ENCODE measurements around the gene CAPZB. TPM values are rescaled to one million over a fixed set of nuclear protein-coding genes. Genes with fewer than 3 reads are reported as not detected.
A peak's percentile ranks its signal among the peaks of the same experiment; 100 is the strongest.

The CAPZB gene
- total RNA-seq, 1 experiment from 2014 or later = 201 TPM

DNA sequence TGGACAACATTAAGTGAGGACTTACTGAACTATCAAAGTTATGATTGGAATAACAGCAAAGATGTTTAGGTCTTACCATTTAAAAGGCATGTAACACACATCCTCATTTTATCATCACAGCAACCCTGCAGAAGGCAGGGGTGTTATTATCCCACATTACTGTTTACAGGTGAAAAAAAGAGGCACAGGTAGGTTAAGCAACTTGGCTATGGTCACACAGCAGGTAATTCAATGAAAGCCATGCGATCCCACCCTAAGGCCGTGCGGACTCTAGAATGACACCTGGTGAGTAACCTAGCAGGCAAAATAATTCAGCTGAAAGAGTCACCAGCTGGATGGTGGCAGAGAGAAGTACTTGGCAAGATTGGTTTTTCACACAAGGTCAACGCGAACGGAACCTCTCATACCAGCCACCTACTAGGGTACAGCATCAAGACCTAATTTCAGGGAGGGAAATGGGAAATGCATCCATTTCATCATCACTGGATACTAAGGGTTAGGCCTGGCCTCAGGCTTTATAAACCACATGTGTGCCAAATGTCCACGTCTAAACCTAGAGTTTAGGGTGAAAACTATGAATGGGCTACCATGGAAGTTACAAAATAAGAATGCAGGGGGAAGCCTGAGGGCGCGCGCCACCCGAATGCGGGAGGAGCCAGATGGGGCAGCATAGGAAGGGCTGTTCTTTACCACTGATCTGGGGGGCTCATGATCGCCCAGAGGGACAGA is 88.0 kb downstream of the CAPZB start:
- no peak for DNase-seq
- no peak overlapping the region for H3K4me3 ChIP-seq (ENCODE audit: insufficient read depth, low read depth, low read length)
- H3K27me3 ChIP-seq (ENCODE audit: control insufficient read depth, insufficient read depth, low read length) = no peaks in the 10 kb centered on the region
- no peaks in the 10 kb centered on the region for H3K36me3 ChIP-seq (replicated peaks; ENCODE audit: control insufficient read depth, insufficient read depth, low read length)

- Histone ChIP-seq H3K4me3 (ENCODE audit: insufficient read depth, low read depth, low read length) (no peak overlapping the region), H3K27me3 (ENCODE audit: control insufficient read depth, insufficient read depth, low read length) (no peaks in the 10 kb centered on the region), H3K36me3 (replicated peaks; ENCODE audit: control insufficient read depth, insufficient read depth, low read length) (no peaks in the 10 kb centered on the region)
- no peak for DNase-seq
Measured at GRCh38 chr1:19396280-19396679, 89.1 kb downstream of the CAPZB start.

DNA sequence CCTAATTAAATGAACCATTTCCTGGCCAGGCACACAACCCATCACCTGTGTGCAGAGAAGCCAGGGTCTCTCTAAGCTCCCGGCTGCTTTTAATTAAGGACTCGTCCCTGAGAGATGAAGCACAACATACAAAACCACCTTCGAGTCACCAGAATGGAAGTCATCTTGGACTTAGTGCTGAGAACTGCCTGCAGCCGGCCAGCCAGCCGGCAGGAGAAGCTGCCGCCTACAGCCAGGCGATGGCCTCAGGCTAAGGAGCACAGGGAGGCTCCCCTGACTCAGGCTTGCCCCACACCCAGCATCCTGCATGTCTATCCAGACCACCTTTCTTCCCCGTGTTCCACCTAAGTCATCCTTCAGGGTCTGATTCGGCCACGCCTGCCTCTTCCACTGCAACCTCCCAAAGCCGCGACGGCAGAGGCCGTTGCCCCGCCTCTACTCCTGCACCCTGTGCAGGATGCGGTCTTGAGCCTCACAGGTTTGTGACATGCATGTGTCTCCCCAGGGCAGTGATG is 89.6 kb downstream of the CAPZB start:
- no peaks in the 10 kb centered on the region for H3K27me3 ChIP-seq (ENCODE audit: control insufficient read depth, insufficient read depth, low read length)
- no peaks in the 10 kb centered on the region for H3K36me3 ChIP-seq (replicated peaks; ENCODE audit: control insufficient read depth, insufficient read depth, low read length)
- peak; percentile 67 for DNase-seq
- H3K4me3 ChIP-seq (ENCODE audit: insufficient read depth, low read depth, low read length) = no peak overlapping the region

GRCh38 chr1:19393046-19393445 is 92.3 kb downstream of the CAPZB start:
- H3K36me3 ChIP-seq (replicated peaks; ENCODE audit: control insufficient read depth, insufficient read depth, low read length) = no peaks in the 10 kb centered on the region
- no peak overlapping the region for H3K4me3 ChIP-seq (ENCODE audit: insufficient read depth, low read depth, low read length)
- no peak for DNase-seq
- H3K27me3 ChIP-seq (ENCODE audit: control insufficient read depth, insufficient read depth, low read length) = no peaks in the 10 kb centered on the region

GRCh38 chr1:19392221-19392620 is 93.1 kb downstream of the CAPZB start:
- Histone ChIP-seq H3K4me3 (ENCODE audit: insufficient read depth, low read depth, low read length) (no peak overlapping the region), H3K27me3 (ENCODE audit: control insufficient read depth, insufficient read depth, low read length) (no peaks in the 10 kb centered on the region), H3K36me3 (replicated peaks; ENCODE audit: control insufficient read depth, insufficient read depth, low read length) (no peaks in the 10 kb centered on the region)
- no peak for DNase-seq

- DNase-seq = no peak
Measured at GRCh38 chr1:19391596-19391981, 93.8 kb downstream of the CAPZB start.

DNA sequence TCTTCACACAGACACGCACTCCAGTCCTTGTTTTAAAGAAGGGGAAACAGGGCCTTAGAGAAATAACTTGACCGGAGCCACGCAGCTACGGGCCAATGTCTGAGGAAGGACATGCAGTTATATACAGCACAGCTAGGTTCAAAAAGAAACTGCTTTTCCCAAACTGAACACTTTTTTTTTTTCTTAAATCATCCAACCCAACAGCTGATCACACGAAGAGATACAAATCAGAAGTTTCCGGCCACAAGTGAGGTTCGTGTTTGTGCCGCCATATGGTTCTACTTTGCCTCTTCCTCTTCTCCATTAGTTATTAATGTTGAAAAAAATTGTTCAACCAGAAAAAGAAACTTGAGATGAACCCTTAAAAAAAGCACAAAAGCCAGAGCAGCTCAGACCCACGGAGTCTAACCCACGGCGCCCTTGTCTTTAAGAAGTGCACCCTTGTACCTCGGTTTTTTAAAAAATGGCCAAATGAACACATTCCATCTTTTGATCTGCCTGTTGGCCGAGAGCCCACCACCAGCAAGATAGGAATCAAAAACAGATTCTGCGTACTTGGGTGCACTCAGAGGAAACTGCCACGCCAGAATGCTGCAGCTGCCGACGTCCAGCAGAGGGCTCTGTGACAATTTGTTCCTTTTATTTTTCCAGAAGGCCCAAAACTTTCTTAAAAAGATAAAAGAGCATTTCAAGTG is 94.3 kb downstream of the CAPZB start:
- Histone ChIP-seq H3K27me3 (ENCODE audit: control insufficient read depth, insufficient read depth, low read length) (no peaks in the 10 kb centered on the region), H3K4me3 (ENCODE audit: insufficient read depth, low read depth, low read length) (no peak overlapping the region), H3K36me3 (replicated peaks; ENCODE audit: control insufficient read depth, insufficient read depth, low read length) (no peaks in the 10 kb centered on the region)
- DNase-seq = peak; percentile 76

More at GRCh38 chr1:19391596-19391981, 93.8 kb downstream of the CAPZB start:
- no peaks in the 10 kb centered on the region for H3K36me3 ChIP-seq (replicated peaks; ENCODE audit: control insufficient read depth, insufficient read depth, low read length)
- H3K4me3 ChIP-seq (ENCODE audit: insufficient read depth, low read depth, low read length) = no peak overlapping the region
- no peaks in the 10 kb centered on the region for H3K27me3 ChIP-seq (ENCODE audit: control insufficient read depth, insufficient read depth, low read length)

GRCh38 chr1:19390166-19390850 is 95.0 kb downstream of the CAPZB start:
- Histone ChIP-seq H3K27me3 (ENCODE audit: control insufficient read depth, insufficient read depth, low read length) (no peaks in the 10 kb centered on the region), H3K36me3 (replicated peaks; ENCODE audit: control insufficient read depth, insufficient read depth, low read length) (peaks cover 3% of the 10 kb centered on the region), H3K4me3 (ENCODE audit: insufficient read depth, low read depth, low read length) (no peak overlapping the region)
- DNase-seq = no peak

- DNase-seq = no peak
- peaks cover 8% of the 10 kb centered on the region for H3K36me3 ChIP-seq (replicated peaks; ENCODE audit: control insufficient read depth, insufficient read depth, low read length)
- H3K4me3 ChIP-seq (ENCODE audit: insufficient read depth, low read depth, low read length) = no peak overlapping the region
- no peaks in the 10 kb centered on the region for H3K27me3 ChIP-seq (ENCODE audit: control insufficient read depth, insufficient read depth, low read length)
Measured at GRCh38 chr1:19388980-19389379, 96.4 kb downstream of the CAPZB start.

GRCh38 chr1:19387045-19387467 is 98.3 kb downstream of the CAPZB start:
- H3K36me3 ChIP-seq (replicated peaks; ENCODE audit: control insufficient read depth, insufficient read depth, low read length) = peaks cover 8% of the 10 kb centered on the region

GRCh38 chr1:19385869-19386591 is 99.3 kb downstream of the CAPZB start:
- no peak for DNase-seq
- Histone ChIP-seq H3K4me3 (ENCODE audit: insufficient read depth, low read depth, low read length) (no peak overlapping the region), H3K27me3 (ENCODE audit: control insufficient read depth, insufficient read depth, low read length) (no peaks in the 10 kb centered on the region), H3K36me3 (replicated peaks; ENCODE audit: control insufficient read depth, insufficient read depth, low read length) (peaks cover 8% of the 10 kb centered on the region)

More at GRCh38 chr1:19387045-19387467, 98.3 kb downstream of the CAPZB start:
- H3K4me3 ChIP-seq (ENCODE audit: insufficient read depth, low read depth, low read length) = no peak overlapping the region
- no peaks in the 10 kb centered on the region for H3K27me3 ChIP-seq (ENCODE audit: control insufficient read depth, insufficient read depth, low read length)
- DNase-seq = no peak

DNA sequence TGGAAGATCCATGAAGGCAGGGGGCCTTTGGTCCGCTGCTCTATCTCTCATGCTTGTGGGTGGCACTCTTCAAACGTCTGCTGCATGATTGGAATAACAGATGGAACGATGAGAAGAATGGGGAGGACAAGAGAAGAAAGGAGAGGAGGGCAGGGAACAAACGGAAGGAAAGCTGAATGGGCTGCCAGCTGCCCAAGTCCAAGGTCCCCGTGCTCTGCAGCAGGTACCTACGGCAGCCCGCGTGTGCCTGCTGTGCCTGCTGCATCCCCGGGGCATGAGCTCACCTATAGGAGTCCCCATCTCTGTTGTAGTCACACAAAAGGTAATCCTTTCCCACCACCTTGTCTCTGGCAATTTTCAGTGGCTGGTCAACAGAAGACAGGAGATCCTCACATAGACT is 100.1 kb downstream of the CAPZB start:
- Histone ChIP-seq H3K36me3 (replicated peaks; ENCODE audit: control insufficient read depth, insufficient read depth, low read length) (peaks cover 8% of the 10 kb centered on the region), H3K27me3 (ENCODE audit: control insufficient read depth, insufficient read depth, low read length) (no peaks in the 10 kb centered on the region), H3K4me3 (ENCODE audit: insufficient read depth, low read depth, low read length) (no peak overlapping the region)
- DNase-seq = no peak

DNA sequence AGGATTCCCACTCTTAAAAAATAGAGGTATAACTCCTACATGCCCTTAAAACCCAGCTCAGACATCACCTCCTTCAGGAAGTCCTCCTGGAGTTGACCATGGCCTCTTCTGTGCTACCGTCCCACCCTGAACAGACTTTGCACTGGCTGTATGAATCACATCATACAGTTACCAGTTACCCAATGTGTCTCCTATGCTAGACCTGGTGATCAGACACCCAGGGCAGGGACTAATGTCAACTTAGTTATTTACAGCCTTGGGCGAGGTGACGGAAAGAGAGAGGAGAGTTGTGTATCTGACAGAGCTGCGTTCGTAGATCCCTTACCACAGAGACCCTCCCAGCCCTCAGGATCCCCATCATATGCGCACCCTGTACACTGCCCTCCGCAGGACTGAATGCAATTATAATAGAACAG is 100.6 kb downstream of the CAPZB start:
- no peak overlapping the region for H3K4me3 ChIP-seq (ENCODE audit: insufficient read depth, low read depth, low read length)
- no peak for DNase-seq
- no peaks in the 10 kb centered on the region for H3K27me3 ChIP-seq (ENCODE audit: control insufficient read depth, insufficient read depth, low read length)
- peaks cover 8% of the 10 kb centered on the region for H3K36me3 ChIP-seq (replicated peaks; ENCODE audit: control insufficient read depth, insufficient read depth, low read length)

DNA sequence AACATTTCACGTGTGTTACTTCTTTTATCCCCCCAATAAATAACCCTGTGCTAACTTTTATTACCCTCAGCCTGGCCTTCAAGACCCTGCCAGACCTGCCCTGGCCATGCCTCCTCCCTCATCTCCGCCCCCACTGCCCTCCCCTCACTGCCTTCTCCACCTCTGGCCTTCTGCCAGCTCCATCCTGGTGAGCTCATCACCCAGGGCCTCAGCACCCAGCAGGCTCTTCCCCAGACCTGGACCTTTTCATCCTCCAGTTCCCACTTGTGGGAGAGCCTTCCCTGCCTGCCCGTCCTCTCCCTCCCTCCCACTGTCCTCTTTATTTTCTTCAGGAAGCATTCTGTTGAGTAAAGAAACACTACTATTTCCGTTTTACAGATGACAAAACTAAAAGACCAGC is 101.2 kb downstream of the CAPZB start:
- DNase-seq = no peak
- Histone ChIP-seq H3K36me3 (replicated peaks; ENCODE audit: control insufficient read depth, insufficient read depth, low read length) (peaks cover 10% of the 10 kb centered on the region), H3K4me3 (ENCODE audit: insufficient read depth, low read depth, low read length) (no peak overlapping the region), H3K27me3 (ENCODE audit: control insufficient read depth, insufficient read depth, low read length) (no peaks in the 10 kb centered on the region)
